Lung (tissue), 12 donors: ENCODE measurements around the gene SCN5A. TPM values are rescaled to one million over a fixed set of nuclear protein-coding genes. Genes with fewer than 3 reads are reported as not detected.

Source experiments
- ATAC-seq: fragments of 200-7000 bp; cut with Tn5 transposase; one replicate; pipeline ENCODE4 v1.9.1; 2020; ENCODE audit warnings: moderate number of reproducible peaks; ENCODE audit not compliant: insufficient read depth, low FRiP score
- DNase-seq, 3 donors: peaks; one replicate each; pipeline ENCODE4 v3.0.0-alpha.2; 2013 to 2017
- H3K27ac ChIP-seq, 2 donors: one replicate each; pipeline ENCODE4 v1.5.1; 2013; ENCODE audit warnings: mild to moderate bottlenecking in 2 of 2, moderate library complexity in 2 of 2, control low read depth in 1 of 2, inconsistent platforms in 1 of 2, low read depth in 1 of 2, low read length in 1 of 2
- H3K27me3 ChIP-seq, 3 donors: one replicate each; pipeline ENCODE4 v1.5.1; 2013; ENCODE audit warnings: low read length in 2 of 3; ENCODE audit not compliant: control insufficient read depth in 3 of 3, insufficient read depth in 3 of 3
- H3K36me3 ChIP-seq, 4 donors: one replicate each; pipeline ENCODE4 v1.5.1; 2013; ENCODE audit warnings: low read length in 4 of 4, mild to moderate bottlenecking in 1 of 4, moderate library complexity in 1 of 4; ENCODE audit not compliant: control insufficient read depth in 4 of 4, insufficient read depth in 4 of 4
- H3K4me1 ChIP-seq, 5 donors: one replicate each; pipeline ENCODE4 v1.5.1; 2013; ENCODE audit warnings: low read length in 5 of 5, mild to moderate bottlenecking in 2 of 5, moderate library complexity in 1 of 5; ENCODE audit not compliant: control insufficient read depth in 5 of 5, insufficient read depth in 5 of 5
- H3K4me3 ChIP-seq: one replicate; pipeline ENCODE4 v1.5.1; 2013; ENCODE audit warnings: mild to moderate bottlenecking, control low read depth, moderate library complexity
- H3K9ac ChIP-seq, 2 donors: one replicate each; pipeline ENCODE4 v1.5.1; 2013; ENCODE audit warnings: low read length in 2 of 2, control low read depth in 1 of 2; ENCODE audit not compliant: insufficient read depth in 1 of 2
- H3K9me3 ChIP-seq, 4 donors: one replicate each; pipeline ENCODE4 v1.5.1; 2013; ENCODE audit warnings: low read length in 3 of 4, mild to moderate bottlenecking in 1 of 4, moderate library complexity in 1 of 4; ENCODE audit not compliant: control insufficient read depth in 4 of 4, insufficient read depth in 3 of 4
- WGBS, 2 donors: extraction: QIAGEN DNeasy Blood & Tissue Kit; methylation state at CpG; one replicate each; pipeline ENCODE4 v1.1.7; 2013; 5-methylcytosine and 5-hydroxymethylcytosine counted together
- polyA plus RNA-seq, 2 donors: library from polyadenylated mRNA; stranded (reverse); fragments of 200-250 nt; gene quantifications; one replicate each; pipeline ENCODE4 v1.2.1, GENCODE V29; 2013
- total RNA-seq, 2 donors: library from RNA; depleted of rRNA in 1 of 2; stranded (reverse); fragments of >200 nt in 1 of 2; gene quantifications; one replicate each; pipeline ENCODE4 v1.2.1, GENCODE V29; 2014 to 2021
- TF ChIP-seq, protein P1 (sequence below): IDR thresholded peaks from 2 replicates; pipeline ENCODE4 v1.5.1; 2012; ENCODE audit warnings: mild to moderate bottlenecking; ENCODE audit errors: control extremely low read depth, extremely low read depth
- donor health status: control.
- donor health status: control.
- donor health status: Bipolar disorder and iron deficiency.
- donor health status: healthy.
- donor health status: DM: yes; HTN: yes; CAD: no.

The SCN5A gene
- total and polyA plus RNA-seq, 4 donors = 0.02 to 2.5 (median 0.37) TPM

DNA sequence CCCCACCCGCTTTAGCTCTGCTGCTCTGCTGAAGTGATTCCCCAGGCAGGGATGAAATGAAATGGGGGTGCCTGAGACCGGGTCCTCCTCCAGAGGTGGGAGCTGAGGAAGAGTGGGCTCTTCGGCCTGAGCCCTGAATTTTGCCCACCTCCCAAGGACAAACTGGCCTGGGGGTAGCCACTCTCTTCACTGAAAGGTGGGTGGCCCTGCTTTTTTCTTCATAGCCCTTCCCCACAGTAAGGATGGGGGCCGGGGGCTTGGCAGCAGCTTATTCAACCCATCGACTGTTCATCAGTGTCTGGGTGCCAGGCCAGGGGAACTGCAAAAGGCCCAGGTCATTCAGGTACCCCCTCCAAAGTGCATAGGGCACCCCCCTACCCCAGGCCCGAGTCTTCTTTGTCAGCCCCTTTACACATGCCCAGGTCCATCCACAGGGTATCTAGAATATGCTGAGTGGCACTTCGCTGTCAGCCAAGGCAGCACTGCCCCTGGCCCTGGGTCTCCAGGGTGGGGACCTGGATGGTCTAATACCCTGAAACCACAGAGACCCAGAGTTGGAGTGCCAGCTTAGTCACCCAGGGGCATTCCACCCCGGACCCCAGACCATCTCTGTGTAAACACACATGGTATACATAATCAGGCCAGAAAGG, 7.9 kb downstream of the SCN5A start:
- Histone ChIP-seq H3K36me3 (no peaks in the 10 kb centered on the region), H3K4me1 (peaks cover 0 to 4% (median 0%) of the 10 kb centered on the region in 5 donors), H3K27ac (no peak overlapping the region), H3K27me3 (peaks cover 4 to 6% (median 5%) of the 10 kb centered on the region in 3 donors), H3K9me3 (no peaks in the 10 kb centered on the region), H3K9ac (no peak overlapping the region), H3K4me3 (no peak overlapping the region)
- TF ChIP-seq, protein P1, sequence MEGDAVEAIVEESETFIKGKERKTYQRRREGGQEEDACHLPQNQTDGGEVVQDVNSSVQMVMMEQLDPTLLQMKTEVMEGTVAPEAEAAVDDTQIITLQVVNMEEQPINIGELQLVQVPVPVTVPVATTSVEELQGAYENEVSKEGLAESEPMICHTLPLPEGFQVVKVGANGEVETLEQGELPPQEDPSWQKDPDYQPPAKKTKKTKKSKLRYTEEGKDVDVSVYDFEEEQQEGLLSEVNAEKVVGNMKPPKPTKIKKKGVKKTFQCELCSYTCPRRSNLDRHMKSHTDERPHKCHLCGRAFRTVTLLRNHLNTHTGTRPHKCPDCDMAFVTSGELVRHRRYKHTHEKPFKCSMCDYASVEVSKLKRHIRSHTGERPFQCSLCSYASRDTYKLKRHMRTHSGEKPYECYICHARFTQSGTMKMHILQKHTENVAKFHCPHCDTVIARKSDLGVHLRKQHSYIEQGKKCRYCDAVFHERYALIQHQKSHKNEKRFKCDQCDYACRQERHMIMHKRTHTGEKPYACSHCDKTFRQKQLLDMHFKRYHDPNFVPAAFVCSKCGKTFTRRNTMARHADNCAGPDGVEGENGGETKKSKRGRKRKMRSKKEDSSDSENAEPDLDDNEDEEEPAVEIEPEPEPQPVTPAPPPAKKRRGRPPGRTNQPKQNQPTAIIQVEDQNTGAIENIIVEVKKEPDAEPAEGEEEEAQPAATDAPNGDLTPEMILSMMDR = no peak
- no peak for ATAC-seq
- 79 to 93% methylated on average over 8 of the region's 8 CpGs for WGBS, 2 donors
- no peak for DNase-seq

GRCh38 chr3:38640661-38641452, 8.6 kb downstream of the SCN5A start:
- 66 to 73% methylated on average over 18 of the region's 18 CpGs for WGBS, 2 donors
- TF ChIP-seq, protein P1 = no peak
- DNase-seq = no peak

DNA sequence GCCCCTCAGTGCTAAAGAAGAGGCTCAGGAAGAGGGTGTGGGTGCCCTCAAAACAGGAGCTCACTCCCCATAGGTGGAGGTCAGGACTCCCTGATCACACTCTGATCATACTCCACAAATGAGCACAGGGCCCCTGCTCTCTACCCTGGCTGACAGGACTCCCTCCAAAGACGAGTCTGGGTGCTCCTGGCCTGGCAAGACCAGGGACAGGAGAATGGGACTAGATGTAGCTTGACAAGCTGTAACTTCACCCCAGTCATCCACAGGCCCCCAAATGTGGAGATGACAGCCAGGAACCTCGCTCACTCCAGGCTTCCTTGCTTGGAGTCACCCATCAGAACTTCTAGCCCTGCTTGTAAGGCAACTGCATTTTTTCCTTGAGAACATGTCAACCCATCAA, 11.1 kb downstream of the SCN5A start:
- H3K9ac ChIP-seq = no peak overlapping the region
- peaks cover 4 to 9% (median 5%) of the 10 kb centered on the region in 3 donors for H3K27me3 ChIP-seq
- no peak for DNase-seq
- 74 to 81% methylated on average over 2 of the region's 2 CpGs for WGBS, 2 donors
- H3K36me3 ChIP-seq = no peaks in the 10 kb centered on the region
- no peak for ATAC-seq
- peaks cover 0 to 4% (median 0%) of the 10 kb centered on the region in 5 donors for H3K4me1 ChIP-seq
- no peak overlapping the region for H3K4me3 ChIP-seq
- TF ChIP-seq, protein P1 = no peak
- H3K9me3 ChIP-seq = no peaks in the 10 kb centered on the region
- H3K27ac ChIP-seq = peak overlapping the region in 1 of 2 donors; percentile 62

More at GRCh38 chr3:38640661-38641452, 8.6 kb downstream of the SCN5A start:
- H3K4me3 ChIP-seq = no peak overlapping the region
- H3K9me3 ChIP-seq = no peaks in the 10 kb centered on the region
- no peak overlapping the region for H3K27ac ChIP-seq
- H3K9ac ChIP-seq = no peak overlapping the region
- no peak for ATAC-seq
- H3K36me3 ChIP-seq = no peaks in the 10 kb centered on the region
- peaks cover 4 to 6% (median 5%) of the 10 kb centered on the region in 3 donors for H3K27me3 ChIP-seq
- peaks cover 0 to 4% (median 0%) of the 10 kb centered on the region in 5 donors for H3K4me1 ChIP-seq
